Ovary (tissue), 10 donors: ENCODE results near the gene F10. TPM values are rescaled to one million over a fixed set of nuclear protein-coding genes. Genes with fewer than 3 reads are reported as not detected.
A peak's percentile ranks its signal among the peaks of the same experiment; 100 is the strongest.

Source experiments
- DNase-seq, 5 donors: peaks; one replicate each; pipeline ENCODE4 v3.0.0-alpha.2; 2019 to 2020
- H3K27ac ChIP-seq, 2 donors: fragments of 200-600 bp; one replicate each; pipeline versions ENCODE4 v1.5.1 to v1.8.0; 2019 to 2022
- H3K27me3 ChIP-seq: fragments of 200-600 bp; one replicate; pipeline ENCODE4 v1.8.0; 2022
- H3K36me3 ChIP-seq: fragments of 200-600 bp; sonication (generic); one replicate; pipeline ENCODE4 v1.5.1; 2019
- H3K4me1 ChIP-seq: one replicate; pipeline ENCODE4 v1.8.1; 2013; ENCODE audit warnings: mild to moderate bottlenecking, moderate library complexity; ENCODE audit not compliant: insufficient read depth
- H3K4me3 ChIP-seq: fragments of 200-600 bp; sonication (generic); one replicate; pipeline ENCODE4 v1.5.1; 2017
- H3K9me3 ChIP-seq, 2 donors: fragments of 200-600 bp in 1 of 2; sonication (generic) in 1 of 2; one replicate each; pipeline versions ENCODE4 v1.5.1 to v1.8.1; 2013 to 2019; ENCODE audit warnings: mild to moderate bottlenecking in 1 of 2, moderate library complexity in 1 of 2
- CTCF ChIP-seq, 3 donors: fragments of 450-650 bp in 2 of 3; fragments of 200-600 bp in 1 of 3; IDR thresholded peaks; one replicate each; pipeline versions ENCODE4 v1.5.1 to v1.8.0; 2016 to 2022; ENCODE audit warnings: antibody characterized with exemption in 3 of 3, mild to moderate bottlenecking in 1 of 3
- EP300 ChIP-seq: sonication (generic); formaldehyde crosslinking; IDR thresholded peaks from one replicate; pipeline ENCODE4 v1.6.1; 2017; ENCODE audit warnings: antibody characterized with exemption
- POLR2A ChIP-seq: fragments of 450-650 bp; IDR thresholded peaks from one replicate; pipeline ENCODE4 v1.6.1; 2017; ENCODE audit warnings: antibody characterized with exemption, mild to moderate bottlenecking, moderate library complexity
- WGBS, 3 donors: extraction: QIAGEN DNeasy Blood & Tissue Kit in 1 of 3; methylation state at CpG; one replicate each; pipeline versions ENCODE4 v1.1.5 to v1.1.7; 2013 to 2017; 5-methylcytosine and 5-hydroxymethylcytosine counted together
- intact Hi-C, 4 donors: fragments of 100-400 bp; cut with DNase I; formaldehyde crosslinking; loops; one replicate each; pipeline versions ENCODE4 v1.11.0 to v1.15.1; 2022 to 2023
- long read RNA-seq, 3 donors: library from polyadenylated mRNA in 2 of 3; unstranded in 2 of 3; transcript quantifications; one replicate each; pipeline ENCODE4 v2.0.0 and lab custom pipeline, GENCODE V29; 2021 to 2026
- polyA plus RNA-seq, 2 donors: library from polyadenylated mRNA; stranded (reverse); fragments of 200-250 nt in 1 of 2; fragments of 350-450 nt in 1 of 2; fragmentation: Illumina TruSeq in 1 of 2; extraction: RNeasy Lipid Tissue Mini Kit (QIAGEN cat#74804) in 1 of 2; gene quantifications; one replicate each; pipeline ENCODE4 v1.2.3, GENCODE V29; 2013 to 2014
- total RNA-seq, 7 donors: library from RNA; depleted of rRNA in 2 of 7; stranded (reverse); fragments of >200 nt in 2 of 7; fragmentation: NEBNext Ultra II Directional in 3 of 7; extraction: Animal tissue kit (Norgen Biotek cat#: 25700) in 3 of 7; gene quantifications; one replicate each; pipeline versions ENCODE4 v1.1.0 to v1.2.4, GENCODE V29; 2016 to 2023
- donor health status: DM: no; HTN: no; CAD: no; lungs with moderate emphysema.
- donor health status: DM: no; HTN: no; CAD: no.
- donor health status: Bipolar disorder and iron deficiency.
- donor health status: DM: yes; HTN: yes; CAD: no.
- donor health status: DM: no; HTN: no; CAD: no.
- donor health status: DM: yes; HTN: yes; CAD: no.

Gene F10
- total RNA-seq, result 10 to 100 TPM; 13.8 to 40.3 (median 26.5) TPM
- 10 to 100 TPM; 40.0 to 41.7 TPM for polyA plus RNA-seq
- long read RNA-seq, donor 1, transcript F10-201 (8 exons, 1,509 nt), result minor isoform, 12 of 319 reads
- long read RNA-seq, donor 1, transcript F10-202 (8 exons, 1,517 nt), result major isoform, 267 of 319 reads
- long read RNA-seq, donor 1, transcript F10-203 (8 exons, 1,450 nt), result minor isoform, 7 of 319 reads
- long read RNA-seq, donor 1, partial matches to known transcripts, result 10 of 319 reads
- long read RNA-seq, donor 1, other reads (novel, unspliced or antisense), result 22 of 319 reads
- long read RNA-seq, donor 2, partial matches to known transcripts, result 0 of 1 reads
- long read RNA-seq, donor 2, other reads (novel, unspliced or antisense), result 0 of 1 reads
- long read RNA-seq, donor 3, transcript F10-202 (8 exons, 1,517 nt), result major isoform, 36 of 73 reads
- long read RNA-seq, donor 3, partial matches to known transcripts, result 30 of 73 reads
- long read RNA-seq, donor 3, other reads (novel, unspliced or antisense), result 4 of 73 reads

GRCh38 chr13:113122550-113123225 lies at the start of gene F10:
F10 (plus strand) TSS chr13:113122799; CDS start chr13:113122856, 57 bp downstream.
- Histone ChIP-seq H3K27ac (peak within 1 kb of the TSS; percentile 63 to 82), H3K4me1 (peaks cover 8% of the 10 kb centered on the region), H3K27me3 (no peaks in the 10 kb centered on the region), H3K4me3 (peak within 1 kb of the TSS; percentile 25), H3K9me3 (no peaks in the 10 kb centered on the region), H3K36me3 (no peaks in the 10 kb centered on the region)
- intact Hi-C loops, result no loop called here
- 6 to 16% (median 8%) methylated on average over 16 to 23 of the region's 23 CpGs for WGBS, 3 donors
- TF ChIP-seq EP300 (no peak), CTCF (IDR thresholded peaks at IDR 0.05) (peak in 1 of 3 donors; percentile 34), POLR2A (peak; percentile 54)
- peak; percentile 72 to 84 (median 79) for DNase-seq

DNA sequence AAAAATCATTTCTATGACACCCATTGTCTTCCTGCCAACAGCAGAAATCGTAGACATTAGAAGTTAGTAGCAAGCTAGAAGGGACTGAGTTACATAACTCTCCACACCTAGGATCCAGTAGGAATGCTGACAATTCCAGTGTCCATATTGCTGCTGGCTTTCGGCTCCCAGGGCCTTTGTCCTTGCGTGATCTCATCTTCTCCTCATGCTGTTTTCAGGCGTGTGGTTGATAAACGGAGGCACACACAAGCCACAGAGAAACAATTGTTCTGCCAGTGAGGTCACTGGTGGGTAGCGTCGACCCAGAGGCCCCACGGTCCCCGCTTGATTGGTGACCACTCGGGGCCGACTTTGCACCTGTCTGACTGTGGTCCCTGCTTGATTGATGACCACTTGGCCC lies 48.7 kb upstream of the F10 start:
- Histone ChIP-seq H3K27ac (no peak overlapping the region), H3K4me3 (no peak overlapping the region), H3K36me3 (no peaks in the 10 kb centered on the region), H3K27me3 (no peaks in the 10 kb centered on the region), H3K9me3 (no peaks in the 10 kb centered on the region), H3K4me1 (no peaks in the 10 kb centered on the region)
- TF ChIP-seq CTCF (IDR thresholded peaks at IDR 0.05), result no peak
- no peak for TF ChIP-seq EP300
- TF ChIP-seq POLR2A, result no peak
- WGBS, 3 donors, result 82 to 88% (median 84%) methylated on average over 11 of the region's 11 CpGs
- no peak for DNase-seq
- intact Hi-C loops, result no loop called here

- Histone ChIP-seq H3K27ac (no peak overlapping the region), H3K36me3 (no peaks in the 10 kb centered on the region), H3K27me3 (no peaks in the 10 kb centered on the region), H3K4me1 (no peaks in the 10 kb centered on the region), H3K9me3 (no peaks in the 10 kb centered on the region), H3K4me3 (no peak overlapping the region)
- intact Hi-C loops, result no loop called here
- TF ChIP-seq EP300 (no peak), POLR2A (no peak), CTCF (IDR thresholded peaks at IDR 0.05) (no peak)
- no peak for DNase-seq
- 90 to 93% (median 91%) methylated on average over 15 to 18 of the region's 18 CpGs for WGBS, 3 donors
These were observed 48.2 kb upstream of the F10 start for GRCh38 chr13:113074401-113074800.

DNA sequence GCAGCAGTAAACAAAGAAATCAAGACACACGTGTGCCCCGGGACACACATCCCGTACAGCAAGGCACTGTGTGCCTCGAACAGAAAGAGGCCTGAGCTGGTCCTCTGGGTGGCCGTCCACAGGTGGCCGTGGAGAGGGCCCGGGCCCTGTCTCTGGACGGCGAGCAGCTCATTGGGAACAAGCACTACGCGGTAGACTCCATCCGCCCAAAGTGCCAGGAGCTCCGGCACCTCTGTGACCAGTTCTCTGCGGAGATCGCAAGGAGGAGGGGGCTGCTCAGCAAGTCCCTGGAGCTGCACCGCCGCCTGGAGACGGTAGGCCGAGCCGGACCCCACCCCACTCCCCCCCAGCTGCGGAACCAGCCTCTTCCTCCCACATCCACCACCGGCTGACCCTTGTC lies 47.7 kb upstream of the F10 start:
- Histone ChIP-seq H3K4me1 (no peaks in the 10 kb centered on the region), H3K36me3 (no peaks in the 10 kb centered on the region), H3K27me3 (no peaks in the 10 kb centered on the region), H3K9me3 (no peaks in the 10 kb centered on the region), H3K27ac (no peak overlapping the region), H3K4me3 (no peak overlapping the region)
- DNase-seq, result no peak
- intact Hi-C loops, result no loop called here
- no peak for TF ChIP-seq POLR2A
- no peak for TF ChIP-seq CTCF (IDR thresholded peaks at IDR 0.05)
- TF ChIP-seq EP300, result no peak
- 88 to 90% (median 89%) methylated on average over 21 to 22 of the region's 22 CpGs for WGBS, 3 donors
